Measurements from ENCODE around the gene UQCC5. TPM values are rescaled to one million over a fixed set of nuclear protein-coding genes. Genes with fewer than 3 reads are reported as not detected.

The UQCC5 gene, protein sequence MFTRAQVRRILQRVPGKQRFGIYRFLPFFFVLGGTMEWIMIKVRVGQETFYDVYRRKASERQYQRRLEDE
- total RNA-seq (26.8 TPM), polyA plus RNA-seq (ENCODE audit: insufficient read depth, low read depth, low replicate concordance) (135 TPM)
- long read RNA-seq, donor 1, transcript SMIM4-203 (2 exons, 1,770 nt): major isoform, 7 of 11 reads
- long read RNA-seq, donor 1, partial matches to known transcripts: 0 of 11 reads
- long read RNA-seq, donor 1, other reads (novel, unspliced or antisense): 0 of 11 reads
- long read RNA-seq, donor 2, transcript SMIM4-203 (2 exons, 1,770 nt): major isoform, 10 of 15 reads
- long read RNA-seq, donor 2, partial matches to known transcripts: 0 of 15 reads
- long read RNA-seq, donor 2, other reads (novel, unspliced or antisense): 0 of 15 reads
- long read RNA-seq, donor 3, transcript SMIM4-201 (2 exons, 274 nt): minor isoform, 9 of 25 reads
- long read RNA-seq, donor 3, transcript SMIM4-203 (2 exons, 1,770 nt): major isoform, 12 of 25 reads
- long read RNA-seq, donor 3, partial matches to known transcripts: 0 of 25 reads
- long read RNA-seq, donor 3, other reads (novel, unspliced or antisense): 0 of 25 reads
- long read RNA-seq, donor 4, partial matches to known transcripts: 0 of 1 reads
- long read RNA-seq, donor 4, other reads (novel, unspliced or antisense): 0 of 1 reads
- long read RNA-seq, donor 5, partial matches to known transcripts: 0 of 1 reads
- long read RNA-seq, donor 5, other reads (novel, unspliced or antisense): 0 of 1 reads
- long read RNA-seq, donor 6, transcript SMIM4-201 (2 exons, 274 nt): minor isoform, 17 of 47 reads
- long read RNA-seq, donor 6, transcript SMIM4-205 (3 exons, 314 nt): minor isoform, 5 of 47 reads
- long read RNA-seq, donor 6, transcript SMIM4-203 (2 exons, 1,770 nt): major isoform, 25 of 47 reads
- long read RNA-seq, donor 6, partial matches to known transcripts: 0 of 47 reads
- long read RNA-seq, donor 6, other reads (novel, unspliced or antisense): 0 of 47 reads
- long read RNA-seq, donor 7, transcript SMIM4-203 (2 exons, 1,770 nt): minor isoform, 20 of 82 reads
- long read RNA-seq, donor 7, transcript SMIM4-201 (2 exons, 274 nt): major isoform, 57 of 82 reads
- long read RNA-seq, donor 7, partial matches to known transcripts: 0 of 82 reads
- long read RNA-seq, donor 7, other reads (novel, unspliced or antisense): 4 of 82 reads
- long read RNA-seq, donor 8, transcript SMIM4-203 (2 exons, 1,770 nt): major isoform, 14 of 30 reads
- long read RNA-seq, donor 8, transcript SMIM4-201 (2 exons, 274 nt): minor isoform, 7 of 30 reads
- long read RNA-seq, donor 8, partial matches to known transcripts: 8 of 30 reads
- long read RNA-seq, donor 8, other reads (novel, unspliced or antisense): 0 of 30 reads
- long read RNA-seq, donor 9, partial matches to known transcripts: 0 of 8 reads
- long read RNA-seq, donor 9, other reads (novel, unspliced or antisense): 0 of 8 reads
- long read RNA-seq, donor 10, transcript SMIM4-201 (2 exons, 274 nt): minor isoform, 7 of 18 reads
- long read RNA-seq, donor 10, transcript SMIM4-203 (2 exons, 1,770 nt): major isoform, 9 of 18 reads
- long read RNA-seq, donor 10, partial matches to known transcripts: 0 of 18 reads
- long read RNA-seq, donor 10, other reads (novel, unspliced or antisense): 0 of 18 reads

DNA sequence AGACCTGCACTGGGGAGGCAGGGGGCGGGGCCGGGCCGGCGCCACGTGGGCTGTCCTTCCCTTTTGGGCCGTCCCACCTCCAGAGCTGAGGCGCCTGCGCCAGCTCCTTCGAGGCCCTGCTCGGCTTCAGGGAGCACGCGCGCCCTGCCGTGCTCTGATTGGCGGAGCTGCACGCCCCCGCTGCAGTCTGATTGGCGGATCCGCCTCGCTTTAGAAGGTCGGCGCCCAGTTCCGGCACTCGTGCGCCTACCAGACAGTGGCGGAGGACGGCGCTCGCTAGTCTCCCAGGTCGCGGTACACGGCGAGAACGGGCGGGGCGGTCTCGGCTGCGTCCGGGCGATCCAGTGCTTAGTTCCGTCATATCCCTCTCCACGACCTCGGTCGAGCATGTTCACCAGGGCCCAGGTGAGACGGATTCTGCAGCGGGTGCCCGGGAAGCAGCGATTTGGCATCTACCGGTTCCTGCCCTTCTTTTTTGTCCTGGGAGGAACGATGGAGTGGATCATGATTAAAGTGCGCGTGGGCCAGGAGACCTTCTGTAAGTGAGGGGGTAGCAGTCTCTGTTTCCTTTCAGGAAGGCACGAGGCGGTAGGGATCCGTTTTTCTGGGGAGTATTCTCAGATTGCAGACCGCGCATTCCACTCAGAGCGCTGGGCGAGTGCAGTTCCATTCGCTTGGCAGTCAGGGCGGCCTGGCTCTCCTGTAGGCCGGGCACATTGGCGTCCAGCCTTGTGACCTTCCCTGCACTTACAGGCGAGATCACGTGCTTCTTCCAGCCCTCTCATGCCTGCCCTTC is at the start of gene UQCC5:
Gene UQCC5, plus strand, starts transcription at position 237 of the 796 bp plus-strand sequence. Its CDS starts 151 bp downstream, at position 388.
- peak; percentile 98 to 100 (median 99) for DNase-seq
- Histone ChIP-seq H3K4me1 (ENCODE audit: control insufficient read depth in 2 of 3, insufficient read depth in 2 of 3, low read depth in 1 of 3, low read length in 3 of 3) (peaks cover 3 to 31% (median 12%) of the 10 kb centered on the region in 3 donors), H3K36me3 (ENCODE audit: control insufficient read depth in 2 of 3, insufficient read depth in 3 of 3, low read length in 3 of 3) (peaks cover 0 to 10% (median 0%) of the 10 kb centered on the region in 3 donors), H3K9ac (ENCODE audit: low read length in 3 of 3) (peak within 1 kb of the TSS; percentile 63 to 97 (median 80)), H3K27me3 (ENCODE audit: control insufficient read depth, insufficient read depth, low read length) (no peaks in the 10 kb centered on the region), H3K9me3 (ENCODE audit: control insufficient read depth in 2 of 3, insufficient read depth in 1 of 3, low read length in 3 of 3) (no peaks in the 10 kb centered on the region), H3K4me3 (ENCODE audit: low read length in 3 of 3) (peak within 1 kb of the TSS; percentile 87 to 97 (median 93)), H3K27ac (ENCODE audit: low read depth in 2 of 2, low read length in 2 of 2) (peak within 1 kb of the TSS; percentile 87 to 96)
- intact Hi-C loops (cut with DNase I): no loop called here
- TF ChIP-seq, protein P1, sequence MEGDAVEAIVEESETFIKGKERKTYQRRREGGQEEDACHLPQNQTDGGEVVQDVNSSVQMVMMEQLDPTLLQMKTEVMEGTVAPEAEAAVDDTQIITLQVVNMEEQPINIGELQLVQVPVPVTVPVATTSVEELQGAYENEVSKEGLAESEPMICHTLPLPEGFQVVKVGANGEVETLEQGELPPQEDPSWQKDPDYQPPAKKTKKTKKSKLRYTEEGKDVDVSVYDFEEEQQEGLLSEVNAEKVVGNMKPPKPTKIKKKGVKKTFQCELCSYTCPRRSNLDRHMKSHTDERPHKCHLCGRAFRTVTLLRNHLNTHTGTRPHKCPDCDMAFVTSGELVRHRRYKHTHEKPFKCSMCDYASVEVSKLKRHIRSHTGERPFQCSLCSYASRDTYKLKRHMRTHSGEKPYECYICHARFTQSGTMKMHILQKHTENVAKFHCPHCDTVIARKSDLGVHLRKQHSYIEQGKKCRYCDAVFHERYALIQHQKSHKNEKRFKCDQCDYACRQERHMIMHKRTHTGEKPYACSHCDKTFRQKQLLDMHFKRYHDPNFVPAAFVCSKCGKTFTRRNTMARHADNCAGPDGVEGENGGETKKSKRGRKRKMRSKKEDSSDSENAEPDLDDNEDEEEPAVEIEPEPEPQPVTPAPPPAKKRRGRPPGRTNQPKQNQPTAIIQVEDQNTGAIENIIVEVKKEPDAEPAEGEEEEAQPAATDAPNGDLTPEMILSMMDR (IDR thresholded peaks at IDR 0.05; ENCODE audit: borderline replicate concordance, extremely low read depth, insufficient read depth): peak; percentile 5
- peak; percentile 91 for FAIRE-seq

GRCh38 chr3:52487050-52487787 is 49.2 kb upstream of the UQCC5 start:
- no peak overlapping the region for H3K4me3 ChIP-seq (ENCODE audit: low read length in 3 of 3)
- no peak for DNase-seq
- H3K27ac ChIP-seq (ENCODE audit: low read depth in 2 of 2, low read length in 2 of 2): no peak overlapping the region
- intact Hi-C loops (cut with DNase I): no loop called here
- H3K9ac ChIP-seq (ENCODE audit: low read length in 3 of 3): no peak overlapping the region
- no peak for FAIRE-seq
- H3K27me3 ChIP-seq (ENCODE audit: control insufficient read depth, insufficient read depth, low read length): no peaks in the 10 kb centered on the region
- TF ChIP-seq, protein P1 (IDR thresholded peaks at IDR 0.05; ENCODE audit: borderline replicate concordance, extremely low read depth, insufficient read depth): no peak
- peaks cover 0 to 58% (median 23%) of the 10 kb centered on the region in 3 donors for H3K36me3 ChIP-seq (ENCODE audit: control insufficient read depth in 2 of 3, insufficient read depth in 3 of 3, low read length in 3 of 3)
- H3K9me3 ChIP-seq (ENCODE audit: control insufficient read depth in 2 of 3, insufficient read depth in 1 of 3, low read length in 3 of 3): no peaks in the 10 kb centered on the region
- H3K4me1 ChIP-seq (ENCODE audit: control insufficient read depth in 2 of 3, insufficient read depth in 2 of 3, low read depth in 1 of 3, low read length in 3 of 3): peaks cover 0 to 18% (median 0%) of the 10 kb centered on the region in 3 donors
